Inflammatory macrophage treated with lipopolysaccharide for 4 hours (primary cell): ENCODE measurements around the gene MYO6.

Experiments used
- DNase-seq: peaks from one replicate; pipeline ENCODE4 v3.0.0-alpha.2; 2020

MYO6 gene

GRCh38 chr6:75968143-75968542 is 219.1 kb downstream of the MYO6 start:
- DNase-seq = no peak
